IMR-90 (cell line): ENCODE results near the gene ATP13A2. TPM values are rescaled to one million over a fixed set of nuclear protein-coding genes. Genes with fewer than 3 reads are reported as not detected.

Source experiments
- ATAC-seq: fragments of 200-7000 bp; cut with Tn5 transposase; 2 replicates; pipeline ENCODE4 v1.9.1; 2020; ENCODE audit warnings: low read depth, mild to moderate bottlenecking, moderate library complexity
- BruUV-seq: library from RNA; stranded (reverse); fragments of 400-500 nt; replicated peaks from 2 replicates; lab custom pipeline; 2021; lab: Mats Ljungman, UMichigan
- CTCF ChIA-PET: fragments of 300-600 bp; formaldehyde crosslinking; extraction: SDS; loops from one replicate; lab custom pipeline; 2021; ENCODE audit warnings: antibody characterized with exemption; lab: Yijun Ruan, JAX
- POLR2A ChIA-PET: fragments of 300-600 bp; sonication (Branson Sonifier 250); formaldehyde crosslinking; loops from one replicate; lab custom pipeline; 2022; ENCODE audit warnings: antibody characterized with exemption; ENCODE audit not compliant: unreplicated experiment; lab: Charles Lee
- DNase-seq: peaks from one replicate; pipeline ENCODE4 v3.0.0; 2013
- H2AFZ ChIP-seq: replicated peaks from 2 replicates; pipeline ENCODE3; 2013; ENCODE audit warnings: low read length, mild to moderate bottlenecking; ENCODE audit not compliant: poor library complexity
- H2AK5ac ChIP-seq: 2 replicates; pipeline ENCODE4 v1.6.1; 2013; ENCODE audit warnings: low read depth, low read length, inconsistent platforms
- H2AK9ac ChIP-seq: replicated peaks from 2 replicates; pipeline ENCODE3; 2013; ENCODE audit warnings: mild to moderate bottlenecking, low read depth, low read length, moderate library complexity; ENCODE audit not compliant: poor library complexity
- H2BK120ac ChIP-seq: 2 replicates; pipeline ENCODE4 v1.6.1; 2013; ENCODE audit warnings: low read depth, low read length, inconsistent platforms
- H2BK15ac ChIP-seq: 3 replicates; pipeline ENCODE4 v1.6.1; 2013; ENCODE audit warnings: low read depth, low read length, inconsistent platforms
- H2BK20ac ChIP-seq: 2 replicates; pipeline ENCODE4 v1.6.1; 2013; ENCODE audit warnings: low read depth, mild to moderate bottlenecking, inconsistent platforms, low read length, moderate library complexity
- H2BK5ac ChIP-seq: 2 replicates; pipeline ENCODE4 v1.6.1; 2013; ENCODE audit warnings: mild to moderate bottlenecking, low read depth, low read length, inconsistent platforms; ENCODE audit not compliant: poor library complexity, severe bottlenecking
- H3K14ac ChIP-seq: replicated peaks from 2 replicates; pipeline ENCODE4 v1.6.1; 2013; ENCODE audit warnings: low read depth, low read length, inconsistent platforms
- H3K18ac ChIP-seq: 2 replicates; pipeline ENCODE4 v1.6.1; 2013; ENCODE audit warnings: low read depth, low read length, control low read depth
- H3K23ac ChIP-seq: 2 replicates; pipeline ENCODE4 v1.6.1; 2013; ENCODE audit warnings: low read depth, low read length, inconsistent platforms
- H3K27ac ChIP-seq: 2 replicates; pipeline ENCODE4 v1.5.1; 2013; ENCODE audit warnings: mild to moderate bottlenecking, control low read depth, low read length; ENCODE audit not compliant: insufficient read depth
- H3K27me3 ChIP-seq: 2 replicates; pipeline ENCODE4 v1.6.1; 2013; ENCODE audit warnings: low read length; ENCODE audit not compliant: control insufficient read depth, insufficient read depth
- H3K36me3 ChIP-seq: 2 replicates; pipeline ENCODE4 v1.6.1; 2013; ENCODE audit warnings: low read length, mixed read lengths; ENCODE audit not compliant: control insufficient read depth, insufficient read depth
- H3K4ac ChIP-seq: 2 replicates; pipeline ENCODE4 v1.6.1; 2013; ENCODE audit warnings: low read depth, low read length, inconsistent platforms
- H3K4me1 ChIP-seq: 2 replicates; pipeline ENCODE4 v1.6.1; 2013; ENCODE audit warnings: low read length, mixed read lengths; ENCODE audit not compliant: control insufficient read depth, insufficient read depth
- H3K4me2 ChIP-seq: 2 replicates; pipeline ENCODE4 v1.6.1; 2013; ENCODE audit warnings: low read depth, mild to moderate bottlenecking, control low read depth, low read length, moderate library complexity
- H3K4me3 ChIP-seq: 2 replicates; pipeline ENCODE4 v1.5.1; 2013; ENCODE audit warnings: low read depth, mild to moderate bottlenecking, control low read depth, low read length, moderate library complexity; ENCODE audit not compliant: insufficient read depth
- H3K56ac ChIP-seq: 2 replicates; pipeline ENCODE4 v1.6.1; 2013; ENCODE audit warnings: low read length, inconsistent platforms; ENCODE audit not compliant: insufficient read depth; ENCODE audit errors: extremely low read depth
- H3K79me1 ChIP-seq, 2 experiments: 2 replicates each; pipeline ENCODE4 v1.6.1; 2013; ENCODE audit warnings: low read length in 2 of 2, inconsistent platforms in 1 of 2, low read depth in 1 of 2
- H3K9ac ChIP-seq: 2 replicates; pipeline ENCODE4 v1.6.1; 2013; ENCODE audit warnings: low read depth, low read length, control low read depth
- H3K9me1 ChIP-seq: 2 replicates; pipeline ENCODE4 v1.6.1; 2013; ENCODE audit warnings: low read length, inconsistent platforms; ENCODE audit not compliant: insufficient read depth
- H3K9me3 ChIP-seq: 2 replicates; pipeline ENCODE4 v1.6.1; 2013; ENCODE audit warnings: low read length; ENCODE audit not compliant: control insufficient read depth, insufficient read depth
- H4K20me1 ChIP-seq: 2 replicates; pipeline ENCODE4 v1.6.1; 2013; ENCODE audit warnings: low read length, inconsistent platforms; ENCODE audit not compliant: insufficient read depth
- H4K5ac ChIP-seq: 2 replicates; pipeline ENCODE4 v1.6.1; 2013; ENCODE audit warnings: mild to moderate bottlenecking, low read depth, low read length, control low read depth
- H4K8ac ChIP-seq, 2 experiments: 2 replicates each; pipeline ENCODE4 v1.6.1; 2013; ENCODE audit warnings: low read depth in 2 of 2, low read length in 2 of 2, control low read depth in 1 of 2, inconsistent platforms in 1 of 2
- H4K91ac ChIP-seq: 2 replicates; pipeline ENCODE4 v1.6.1; 2013; ENCODE audit warnings: low read depth, low read length, inconsistent platforms; ENCODE audit not compliant: insufficient read depth
- RAD21 ChIP-seq: IDR thresholded peaks from 2 replicates; pipeline ENCODE4 v1.6.1; 2012; ENCODE audit warnings: low read length, improper control_type of control experiment
- RCOR1 ChIP-seq: IDR thresholded peaks from 2 replicates; pipeline ENCODE4 v1.6.1; 2012; ENCODE audit warnings: mild to moderate bottlenecking, low read length, improper control_type of control experiment; ENCODE audit not compliant: insufficient replicate concordance
- WGBS, 2 experiments: methylation state at CpG; one replicate each; pipeline versions ENCODE4 v1.1.5 to v1.1.7; 2013; ENCODE audit warnings: missing lambda C conversion rate in 2 of 2; ENCODE audit not compliant: insufficient read length in 1 of 2; ENCODE audit errors: extremely low coverage in 2 of 2; 5-methylcytosine and 5-hydroxymethylcytosine counted together
- dilution Hi-C: fragments of 300-500 bp; cut with HindIII; formaldehyde crosslinking; loops from one replicate; pipeline ENCODE4 v1.14.3; 2018; ENCODE audit warnings: low sequenced_read_pairs; ENCODE audit not compliant: unreplicated experiment
- in situ Hi-C: fragments of 300-500 bp; cut with MboI; formaldehyde crosslinking; loops from 3 replicates; pipeline ENCODE4 v1.14.3; 2019; ENCODE audit warnings: low sequenced_read_pairs, inconsistent platforms, mixed read lengths
- intact Hi-C: fragments of 100-400 bp; cut with micrococcal nuclease; formaldehyde crosslinking; loops from 2 replicates; pipeline ENCODE4 v1.10.0; 2022
- polyA plus RNA-seq, 3 experiments: library from polyadenylated mRNA; depleted of rRNA; stranded (reverse); fragments of >200 nt; gene quantifications; 2 replicates each; pipeline ENCODE4 v1.2.3, GENCODE V29; 2012; ENCODE audit warnings: low replicate concordance in 1 of 3
- total RNA-seq: library from RNA; depleted of rRNA; stranded (reverse); fragments of >200 nt; gene quantifications from 2 replicates; pipeline ENCODE4 v1.2.3, GENCODE V29; 2012
- TF ChIP-seq, protein P1 (sequence below): conservative IDR thresholded peaks from 2 replicates; pipeline ENCODE4 v1.5.1; 2012; ENCODE audit warnings: mild to moderate bottlenecking, low read depth, low read length, improper control_type of control experiment

Gene ATP13A2
- total and polyA plus RNA-seq, 2 of the 4 experiments (the other 2 are of a cell fraction) = 5.7 to 18.9 TPM

DNA sequence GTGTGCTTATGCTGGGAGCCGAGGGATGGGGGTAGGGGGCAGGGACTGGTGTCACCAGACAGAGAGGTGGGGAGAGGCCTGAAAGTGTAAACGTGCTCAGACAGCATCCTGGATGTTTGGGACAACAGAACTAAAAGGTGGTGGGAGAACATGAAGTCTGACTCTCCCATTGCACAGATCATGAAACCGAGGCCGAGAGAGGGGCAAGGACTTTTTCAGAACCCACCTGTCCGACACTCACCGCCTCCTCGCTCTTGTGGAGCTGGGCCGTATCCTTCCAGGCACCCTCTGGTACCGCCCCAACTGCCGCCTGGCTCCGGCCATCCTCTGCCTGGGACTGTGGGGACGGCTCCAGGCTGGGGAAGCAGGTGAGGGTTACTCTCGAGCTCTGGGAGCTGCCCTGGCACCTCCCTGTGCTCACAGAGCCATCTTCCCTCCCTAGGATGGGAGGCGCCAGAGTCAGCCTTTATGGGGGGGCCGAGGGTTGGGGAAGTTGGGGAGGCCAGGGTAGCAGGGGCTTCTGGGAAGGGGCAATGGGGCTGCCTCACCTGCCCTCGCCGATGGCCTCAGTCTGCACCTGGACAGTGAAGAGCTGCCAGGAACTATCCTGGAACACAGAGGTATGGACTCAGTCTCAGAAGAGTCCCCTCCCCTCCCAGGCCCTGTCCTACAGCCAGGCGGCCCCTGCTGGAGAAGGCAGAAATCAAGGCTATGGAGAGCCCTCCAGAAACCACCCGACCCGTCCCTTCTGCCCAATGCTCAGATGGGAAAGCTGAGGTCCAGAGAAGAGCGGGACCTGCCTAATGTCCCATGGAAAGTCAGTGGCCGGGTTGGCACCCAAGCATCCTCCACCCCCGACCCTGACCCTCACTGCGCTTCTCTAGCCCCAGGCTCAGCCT lies 7.0 kb downstream of the ATP13A2 start:
- intact Hi-C loops = no loop called here
- TF ChIP-seq RAD21 (peak; percentile 5; the same call in 1 of the 2 replicates), RCOR1 (no peak)
- TF ChIP-seq, protein P1, sequence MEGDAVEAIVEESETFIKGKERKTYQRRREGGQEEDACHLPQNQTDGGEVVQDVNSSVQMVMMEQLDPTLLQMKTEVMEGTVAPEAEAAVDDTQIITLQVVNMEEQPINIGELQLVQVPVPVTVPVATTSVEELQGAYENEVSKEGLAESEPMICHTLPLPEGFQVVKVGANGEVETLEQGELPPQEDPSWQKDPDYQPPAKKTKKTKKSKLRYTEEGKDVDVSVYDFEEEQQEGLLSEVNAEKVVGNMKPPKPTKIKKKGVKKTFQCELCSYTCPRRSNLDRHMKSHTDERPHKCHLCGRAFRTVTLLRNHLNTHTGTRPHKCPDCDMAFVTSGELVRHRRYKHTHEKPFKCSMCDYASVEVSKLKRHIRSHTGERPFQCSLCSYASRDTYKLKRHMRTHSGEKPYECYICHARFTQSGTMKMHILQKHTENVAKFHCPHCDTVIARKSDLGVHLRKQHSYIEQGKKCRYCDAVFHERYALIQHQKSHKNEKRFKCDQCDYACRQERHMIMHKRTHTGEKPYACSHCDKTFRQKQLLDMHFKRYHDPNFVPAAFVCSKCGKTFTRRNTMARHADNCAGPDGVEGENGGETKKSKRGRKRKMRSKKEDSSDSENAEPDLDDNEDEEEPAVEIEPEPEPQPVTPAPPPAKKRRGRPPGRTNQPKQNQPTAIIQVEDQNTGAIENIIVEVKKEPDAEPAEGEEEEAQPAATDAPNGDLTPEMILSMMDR = 0 out of 2 replicates have a peak, but pooled peaks have one; percentile 8
- no peak overlapping the region for H3K27ac ChIP-seq

More for the DNA sequence above, 7.0 kb downstream of the ATP13A2 start:
- no peak overlapping the region for H3K18ac ChIP-seq
- H2BK15ac ChIP-seq = no peak overlapping the region
- H3K23ac ChIP-seq = no peak overlapping the region
- DNase-seq (no peak), ATAC-seq (no peak)
- H3K56ac ChIP-seq = no peak overlapping the region
- no peak overlapping the region for H2BK120ac ChIP-seq
- in situ Hi-C loops (no loop called here), dilution Hi-C loops (no loop called here)
- H4K20me1 ChIP-seq = peaks cover 15% of the 10 kb centered on the region
- no peak overlapping the region for H2AK5ac ChIP-seq
- H4K5ac ChIP-seq = no peak overlapping the region
- WGBS, 2 experiments = 81% methylated on average over 3 of the region's 24 CpGs; no CpG with 5 or more reads in 1 of the 2 experiments
- H3K4me1 ChIP-seq = peaks cover 2% of the 10 kb centered on the region; the same call in 1 of the 2 replicates
- no peak overlapping the region for H4K8ac ChIP-seq
- H2BK20ac ChIP-seq = no peak overlapping the region
- ChIA-PET POLR2A (no interaction called here), CTCF (no interaction called here)
- H2AFZ ChIP-seq = peak overlapping the region; percentile 51
- no TSS peak for BruUV-seq
- H3K4ac ChIP-seq = no peak overlapping the region
- H4K91ac ChIP-seq = no peak overlapping the region
- no peaks in the 10 kb centered on the region for H3K27me3 ChIP-seq
- no peaks in the 10 kb centered on the region; the same call in 1 of the 2 replicates for H3K9me1 ChIP-seq
- no peak overlapping the region for H3K4me2 ChIP-seq
- H3K4me3 ChIP-seq = no peak overlapping the region
- H3K9me3 ChIP-seq = no peaks in the 10 kb centered on the region
- H3K36me3 ChIP-seq = peaks cover 22% of the 10 kb centered on the region
- H3K79me1 ChIP-seq = 0 out of 4 replicates have a peak, but pooled peaks cover under 1 to 4% of the 10 kb centered on the region in 2 experiments
- no peak overlapping the region for H3K14ac ChIP-seq
- H2BK5ac ChIP-seq = no peak overlapping the region
- H2AK9ac ChIP-seq = peak overlapping the region; percentile 5
- no peak overlapping the region for H3K9ac ChIP-seq
